RWPE1 (cell line): ENCODE measurements around the gene TUBB3.
A peak's percentile ranks its signal among the peaks of the same experiment; 100 is the strongest.

Experiments used
- CTCF ChIA-PET: fragments of 350-600 bp; sonication (Branson Sonifier 250); formaldehyde crosslinking; extraction: SDS; loops from one replicate; lab custom pipeline; 2021; lab: Yijun Ruan, JAX
- POLR2A ChIA-PET: fragments of 400-600 bp; formaldehyde crosslinking; extraction: SDS; loops from one replicate; lab custom pipeline; 2020; ENCODE audit warnings: antibody characterized with exemption; ENCODE audit not compliant: low non-redundant PET; lab: Yijun Ruan, JAX
- DNase-seq: peaks from one replicate; pipeline ENCODE4 v3.0.0; 2012; ENCODE audit warnings: low spot score
- H3K27ac ChIP-seq: fragments of 450-650 bp; 2 replicates; pipeline ENCODE4 v1.5.1; 2017
- TF ChIP-seq, protein P1 (sequence below): fragments of 450-650 bp; conservative IDR thresholded peaks from 2 replicates; pipeline ENCODE4 v1.5.1; 2017; ENCODE audit warnings: low read depth, mild to moderate bottlenecking

Gene TUBB3

DNA sequence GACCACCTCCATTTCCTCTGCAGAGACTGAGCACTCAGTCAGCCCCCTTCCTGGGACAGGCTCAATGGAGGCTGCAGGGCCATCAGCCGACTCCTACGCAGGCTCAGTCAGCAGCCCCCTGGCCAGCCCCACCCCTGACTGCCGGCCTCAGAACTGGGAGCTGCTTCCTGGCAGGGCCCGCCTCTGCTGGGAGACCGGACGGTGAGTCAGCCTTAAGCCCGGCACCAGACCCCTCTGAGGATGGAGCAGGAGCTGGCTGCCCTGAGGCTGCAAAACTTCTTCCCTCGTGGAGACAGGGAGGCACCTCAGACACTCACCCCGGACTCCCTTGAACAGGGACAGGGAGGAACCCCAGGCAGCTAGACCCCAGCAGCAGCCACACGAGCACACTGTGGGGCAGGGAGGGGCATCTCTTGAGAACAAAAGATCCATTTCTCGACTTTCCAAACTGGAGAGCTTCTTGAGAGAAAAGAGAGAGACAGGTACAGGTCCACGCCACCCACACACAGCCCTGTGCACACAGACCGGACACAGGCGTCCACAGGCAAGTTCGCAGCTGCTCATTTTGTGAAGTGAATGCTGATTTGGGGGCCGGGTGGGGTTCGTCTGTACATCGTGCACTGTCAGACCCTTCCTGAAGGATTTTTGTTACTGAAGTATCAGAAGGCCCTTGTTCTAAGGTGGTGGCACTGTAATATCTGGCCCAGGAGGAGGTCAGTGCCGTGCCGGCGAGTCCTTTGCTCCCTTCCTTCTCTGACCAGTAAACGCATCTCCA is 1.3 kb upstream of the TUBB3 start:
- POLR2A ChIA-PET, result interaction anchor here (0.6 to 1.9 kb wide), 4 partner anchors 14 to 109 kb away, joined by 3 to 16 read pairs (median 4); no protein-coding TSS in a partner anchor
- H3K27ac ChIP-seq, result peak overlapping the region; percentile 100
- CTCF ChIA-PET, result interaction anchor here (0.6 to 1.3 kb wide), 4 partner anchors 12 to 98 kb away, joined by 3 to 8 read pairs (median 5); no protein-coding TSS in a partner anchor
- DNase-seq, result peak; percentile 90
- TF ChIP-seq, protein P1, sequence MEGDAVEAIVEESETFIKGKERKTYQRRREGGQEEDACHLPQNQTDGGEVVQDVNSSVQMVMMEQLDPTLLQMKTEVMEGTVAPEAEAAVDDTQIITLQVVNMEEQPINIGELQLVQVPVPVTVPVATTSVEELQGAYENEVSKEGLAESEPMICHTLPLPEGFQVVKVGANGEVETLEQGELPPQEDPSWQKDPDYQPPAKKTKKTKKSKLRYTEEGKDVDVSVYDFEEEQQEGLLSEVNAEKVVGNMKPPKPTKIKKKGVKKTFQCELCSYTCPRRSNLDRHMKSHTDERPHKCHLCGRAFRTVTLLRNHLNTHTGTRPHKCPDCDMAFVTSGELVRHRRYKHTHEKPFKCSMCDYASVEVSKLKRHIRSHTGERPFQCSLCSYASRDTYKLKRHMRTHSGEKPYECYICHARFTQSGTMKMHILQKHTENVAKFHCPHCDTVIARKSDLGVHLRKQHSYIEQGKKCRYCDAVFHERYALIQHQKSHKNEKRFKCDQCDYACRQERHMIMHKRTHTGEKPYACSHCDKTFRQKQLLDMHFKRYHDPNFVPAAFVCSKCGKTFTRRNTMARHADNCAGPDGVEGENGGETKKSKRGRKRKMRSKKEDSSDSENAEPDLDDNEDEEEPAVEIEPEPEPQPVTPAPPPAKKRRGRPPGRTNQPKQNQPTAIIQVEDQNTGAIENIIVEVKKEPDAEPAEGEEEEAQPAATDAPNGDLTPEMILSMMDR, result no peak

DNA sequence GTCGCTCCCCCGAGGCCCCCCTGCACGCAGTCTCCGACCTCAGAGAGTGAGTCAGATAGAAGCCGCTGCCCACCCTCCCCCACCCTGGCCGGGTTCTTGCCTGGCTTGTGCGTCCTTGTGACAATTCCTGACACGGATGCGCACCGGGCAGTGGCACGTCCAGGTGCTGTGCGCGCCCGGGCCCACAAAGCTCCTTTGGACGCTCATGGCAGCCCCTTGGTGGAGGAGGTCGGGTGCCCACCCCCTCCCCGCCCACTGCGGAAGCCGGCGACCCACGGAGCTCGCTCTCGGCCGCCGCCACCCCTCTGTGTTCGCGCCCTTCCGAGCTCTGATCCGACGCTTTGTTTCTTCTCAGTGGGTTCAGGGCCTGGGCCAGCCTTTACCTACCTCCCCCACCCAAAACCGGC is 662 bp upstream of the TUBB3 start:
- DNase-seq, result peak; percentile 75
- ChIA-PET CTCF (interaction anchor here (0.6 to 1.7 kb wide), 3 partner anchors 12 to 18 kb away, joined by 5 to 8 read pairs (median 8); no protein-coding TSS in a partner anchor), POLR2A (interaction anchor here (0.6 to 1.9 kb wide), 5 partner anchors 15 to 57 kb away, joined by 3 to 16 read pairs (median 4); no protein-coding TSS in a partner anchor)
- TF ChIP-seq, protein P1, result no peak
- H3K27ac ChIP-seq, result peak overlapping the region; percentile 100

DNA sequence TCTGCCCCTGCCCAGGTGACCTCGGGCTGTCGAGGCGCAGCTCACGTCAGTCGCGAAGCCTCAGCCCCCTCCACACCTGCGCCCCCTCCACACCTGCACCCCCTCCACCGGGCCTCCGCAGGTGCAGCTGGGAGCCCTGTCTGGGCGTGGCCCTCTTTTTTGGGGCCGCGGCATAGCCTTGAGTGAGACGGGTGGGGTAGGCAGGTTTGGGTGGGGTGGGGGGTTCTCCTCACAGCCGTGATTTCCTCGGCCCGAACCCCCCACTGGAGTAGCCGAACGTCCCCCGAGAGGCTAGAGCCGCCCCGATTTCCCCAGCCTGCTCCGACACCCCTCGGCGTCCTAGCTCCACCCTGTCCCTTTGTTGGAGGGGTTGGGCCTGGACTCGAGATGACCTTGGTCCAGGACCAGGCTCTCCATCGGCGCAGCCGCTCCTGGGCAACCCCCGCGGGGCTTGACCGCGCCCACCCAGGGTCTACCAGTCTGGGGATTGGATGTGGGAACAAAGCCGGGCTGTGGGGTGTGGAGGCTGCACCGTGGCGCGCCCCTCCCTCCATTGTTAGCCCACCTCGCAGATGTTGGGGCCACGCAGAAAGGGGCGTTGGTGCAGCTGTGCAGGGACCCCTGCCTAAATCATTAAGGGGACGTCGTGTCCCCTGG is 626 bp downstream of the TUBB3 start:
- CTCF ChIA-PET, result interaction anchor here (1.1 to 1.7 kb wide), 2 partner anchors 13 to 76 kb away, joined by 3 to 8 read pairs; no protein-coding TSS in a partner anchor
- peak overlapping the region; percentile 100 for H3K27ac ChIP-seq
- no peak for DNase-seq
- TF ChIP-seq, protein P1, result no peak
- POLR2A ChIA-PET, result interaction anchor here (0.6 to 1.9 kb wide), 3 partner anchors 16 to 107 kb away, joined by 3 to 16 read pairs (median 4); partner anchors contain the start of gene FANCA

DNA sequence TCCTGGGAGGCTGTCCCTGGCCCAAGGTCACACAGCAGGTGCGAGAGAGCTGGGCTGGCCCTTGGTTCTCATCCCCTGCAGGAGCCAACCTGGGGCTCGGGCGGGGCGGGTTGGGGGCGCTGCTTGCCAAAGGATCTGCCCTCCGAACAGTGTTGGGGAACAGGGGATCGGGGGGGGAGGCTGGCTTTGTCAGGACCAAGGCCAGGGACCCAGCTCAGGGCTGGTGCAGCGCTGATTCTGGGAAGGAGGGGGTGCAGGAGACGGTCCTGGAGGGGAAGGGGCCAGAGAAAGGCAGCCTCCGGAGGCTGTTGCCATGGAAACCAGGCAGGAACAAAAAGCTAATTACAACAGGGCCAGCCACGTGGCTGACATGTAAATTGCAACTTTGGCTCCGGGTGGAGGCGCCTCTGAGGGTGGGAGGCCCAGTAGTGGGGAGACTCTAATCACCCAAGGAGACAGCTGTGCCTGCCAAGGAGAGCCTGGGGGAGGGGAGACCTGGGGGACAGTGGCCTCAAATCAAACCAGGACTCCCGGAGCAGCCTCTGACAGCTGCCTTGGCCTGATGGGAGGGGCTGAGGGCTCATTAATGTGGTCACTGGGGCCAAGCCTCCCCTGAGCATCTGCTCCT is 1.3 kb downstream of the TUBB3 start:
- TF ChIP-seq, protein P1, result no peak
- DNase-seq, result no peak
- ChIA-PET POLR2A (interaction anchor here (0.6 kb wide), 1 partner anchor 108 kb away, joined by 3 read pairs; the partner anchor contains the start of gene FANCA), CTCF (interaction anchor here (1.1 to 1.7 kb wide), 3 partner anchors 14 to 76 kb away, joined by 3 to 8 read pairs (median 6); no protein-coding TSS in a partner anchor)
- peak overlapping the region; percentile 46 for H3K27ac ChIP-seq

DNA sequence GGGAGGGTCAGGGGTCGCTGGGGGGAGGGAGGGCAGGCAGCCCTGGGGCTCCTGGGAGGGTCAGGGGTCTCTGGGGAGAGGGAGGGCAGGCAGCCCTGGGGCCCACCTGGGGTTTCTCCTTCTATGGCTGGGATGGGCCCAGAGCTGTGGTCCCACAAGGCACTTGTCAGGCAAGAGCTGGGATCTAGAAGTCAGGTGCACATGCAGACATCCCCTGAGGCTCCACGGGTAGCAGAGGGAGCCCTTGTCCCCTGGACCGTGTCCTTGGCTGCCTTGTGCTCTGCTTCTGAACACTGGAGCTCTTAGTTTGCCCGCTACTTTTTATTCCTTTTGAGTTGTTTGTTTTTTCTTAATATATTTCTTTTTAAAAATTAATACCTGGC is 1.8 kb downstream of the TUBB3 start:
- DNase-seq, result no peak
- H3K27ac ChIP-seq, result peak overlapping the region; percentile 46
- CTCF ChIA-PET, result interaction anchor here (0.6 to 1.3 kb wide), 2 partner anchors 15 to 37 kb away, joined by 3 to 6 read pairs; no protein-coding TSS in a partner anchor
- TF ChIP-seq, protein P1, result no peak
- POLR2A ChIA-PET, result no interaction called here
